Motor neuron (in vitro differentiated cells): ENCODE data around the gene POLA2. TPM values are rescaled to one million over a fixed set of nuclear protein-coding genes. Genes with fewer than 3 reads are reported as not detected.
"Not testable (repeated sequence)": the region's sequence is repeated elsewhere in the genome, so short reads cannot be mapped to it uniquely, and the experiment has no call there.

Experiments
- ATAC-seq, 8 experiments: fragments of 200-7000 bp; cut with Tn5 transposase; replicated peaks in 6 of 8; 2 replicates each; pipeline ENCODE4 v1.8.0; 2021; ENCODE audit warnings: mild to moderate bottlenecking in 8 of 8, moderate library complexity in 8 of 8
- H3K27ac ChIP-seq, 2 donors: fragments of 250-450 bp; sonication (Bioruptor Pico); 2 replicates each; pipeline ENCODE4 v1.9.0; 2021; ENCODE audit warnings: antibody characterized with exemption in 2 of 2, mild to moderate bottlenecking in 2 of 2, moderate library complexity in 1 of 2
- H3K4me1 ChIP-seq, 2 donors: fragments of 250-450 bp; sonication (Bioruptor Pico); replicated peaks in 1 of 2; 2 replicates each; pipeline ENCODE4 v1.6.1; 2021; ENCODE audit warnings: antibody characterized with exemption in 2 of 2, mild to moderate bottlenecking in 2 of 2, moderate library complexity in 1 of 2
- H3K4me3 ChIP-seq, 5 donors: fragments of 250-450 bp; sonication (Bioruptor Pico); 2 replicates each; pipeline ENCODE4 v1.9.0; 2021; ENCODE audit warnings: antibody characterized with exemption in 5 of 5, mild to moderate bottlenecking in 5 of 5, moderate library complexity in 4 of 5
- WGBS, 10 experiments: fragments of 450-650 bp; shearing (Covaris generic); methylation state at CpG; one replicate each; pipeline ENCODE4 v1.0.0; 2022; 5-methylcytosine and 5-hydroxymethylcytosine counted together
- in situ Hi-C, 9 experiments: fragments of 400-800 bp; cut with MboI; loops; one replicate each; pipeline ENCODE4 v1.15.0; 2021; ENCODE audit warnings: low sequenced_read_pairs in 9 of 9, low pct_unique_long_range_greater_than_20kb in 2 of 9; ENCODE audit not compliant: unreplicated experiment in 9 of 9
- total RNA-seq, 8 experiments: library from RNA; unstranded; fragments of 300-600 nt; gene quantifications; 2 replicates each; pipeline versions ENCODE4 v1.2.3 to v1.2.4, GENCODE V29; 2022

Gene POLA2
- total RNA-seq, 8 experiments from 2014 or later, result 2.9 to 22.0 (median 6.0) TPM

DNA sequence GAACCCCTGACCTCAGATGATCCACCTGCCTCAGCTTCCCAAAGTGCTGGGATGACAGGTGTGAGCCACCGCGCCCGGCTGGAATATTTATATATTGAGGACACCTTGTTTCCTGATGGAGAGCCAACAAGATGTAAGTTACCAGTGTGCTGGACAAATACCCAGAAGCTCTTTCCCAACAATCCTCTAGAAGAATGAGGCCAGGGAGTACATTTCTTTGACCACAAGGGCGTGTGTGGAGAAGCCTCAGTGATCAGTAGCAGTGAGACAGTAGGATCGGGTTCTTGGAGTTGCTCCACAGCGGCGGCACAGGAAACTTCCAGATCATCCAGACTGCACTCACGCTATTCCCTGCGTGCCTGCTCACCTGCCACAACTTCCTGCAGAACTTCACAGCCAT lies 10.3 kb upstream of the POLA2 start:
- no peak for ATAC-seq
- 74 to 100% (median 90%) methylated on average over 2 to 8 of the region's 9 CpGs; no CpG with 5 or more reads in 5 of the 10 experiments for WGBS, 10 experiments
- in situ Hi-C loops, result no loop called here
- Histone ChIP-seq H3K4me1 (no peaks in the 10 kb centered on the region), H3K27ac (no peak overlapping the region), H3K4me3 (no peak overlapping the region)

DNA sequence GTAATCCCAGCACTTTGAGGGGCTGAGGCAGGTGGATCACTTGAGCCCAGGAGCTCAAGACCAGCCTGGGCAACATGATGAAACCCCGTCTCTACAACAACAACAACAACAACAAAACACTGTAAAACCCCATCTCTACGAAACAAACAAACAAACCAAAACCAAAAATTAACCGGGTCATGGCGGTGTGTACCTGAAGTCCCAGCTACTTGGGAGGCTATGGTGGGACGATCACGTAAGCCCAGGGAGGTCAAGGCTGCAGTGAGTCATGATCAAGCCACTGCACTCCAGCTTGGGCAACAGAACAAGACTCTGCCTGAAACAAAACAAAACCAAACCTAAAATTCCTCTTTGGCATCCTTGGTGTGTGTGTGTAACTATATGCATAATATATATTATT lies 7.0 kb upstream of the POLA2 start:
- 60 to 92% (median 81%) methylated on average over 1 to 6 of the region's 6 CpGs; no CpG with 5 or more reads in 4 of the 10 experiments for WGBS, 10 experiments
- H3K27ac ChIP-seq, result no peak overlapping the region
- ATAC-seq, result no peak
- in situ Hi-C loops, result no loop called here
- no peak overlapping the region for H3K4me3 ChIP-seq
- no peaks in the 10 kb centered on the region for H3K4me1 ChIP-seq

DNA sequence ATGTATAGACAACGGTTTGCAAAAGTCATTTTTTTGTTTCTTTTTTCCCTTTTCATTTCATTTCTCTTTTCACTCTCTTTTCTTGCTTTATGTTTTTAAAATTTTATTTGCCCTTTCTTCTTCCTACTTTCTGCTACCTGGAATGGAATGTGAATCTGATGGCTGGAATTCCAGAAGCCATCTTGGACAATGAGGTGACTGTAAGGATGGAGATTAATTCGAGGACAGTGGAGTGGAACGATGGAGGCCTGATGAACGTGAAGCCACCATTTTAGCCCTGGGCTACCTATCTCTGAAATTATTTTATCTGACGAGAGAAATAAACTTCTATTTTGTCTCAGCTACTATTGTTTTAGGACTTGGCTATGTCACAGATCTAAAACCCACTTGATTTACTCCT lies 2.8 kb upstream of the POLA2 start:
- Histone ChIP-seq H3K27ac (no peak overlapping the region), H3K4me1 (peaks cover 4 to 8% of the 10 kb centered on the region in 2 donors), H3K4me3 (no peak overlapping the region)
- WGBS, 10 experiments, result 37 to 100% (median 70%) methylated on average over 1 to 5 of the region's 5 CpGs; no CpG with 5 or more reads in 1 of the 10 experiments
- ATAC-seq, result no peak
- in situ Hi-C loops, result no loop called here

DNA sequence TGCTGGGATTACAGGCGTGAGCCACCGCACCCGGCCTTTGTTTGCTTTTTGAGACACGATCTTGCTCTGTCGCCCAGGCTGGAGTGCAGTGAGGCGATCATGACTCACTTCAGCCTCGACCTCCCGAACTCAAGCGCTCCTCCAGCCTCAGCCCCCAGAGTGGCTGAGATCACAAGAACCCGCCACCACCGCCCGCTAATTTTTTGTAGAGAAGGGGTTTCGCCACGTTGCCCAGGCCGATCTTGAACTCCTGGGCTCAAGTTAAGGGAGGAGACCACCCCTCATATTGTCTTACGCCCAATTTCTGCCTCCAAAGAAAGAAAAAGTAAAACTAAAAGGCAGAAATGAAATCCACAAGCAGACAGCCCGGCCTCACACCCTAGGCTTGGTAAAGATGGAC lies 1.5 kb upstream of the POLA2 start:
- no peak for ATAC-seq
- Histone ChIP-seq H3K4me1 (peaks cover 4 to 8% of the 10 kb centered on the region in 2 donors), H3K4me3 (no peak overlapping the region), H3K27ac (no peak overlapping the region)
- in situ Hi-C loops, result no loop called here
- 80 to 100% (median 100%) methylated on average over 1 to 9 of the region's 17 CpGs; no CpG with 5 or more reads in 5 of the 10 experiments for WGBS, 10 experiments

DNA sequence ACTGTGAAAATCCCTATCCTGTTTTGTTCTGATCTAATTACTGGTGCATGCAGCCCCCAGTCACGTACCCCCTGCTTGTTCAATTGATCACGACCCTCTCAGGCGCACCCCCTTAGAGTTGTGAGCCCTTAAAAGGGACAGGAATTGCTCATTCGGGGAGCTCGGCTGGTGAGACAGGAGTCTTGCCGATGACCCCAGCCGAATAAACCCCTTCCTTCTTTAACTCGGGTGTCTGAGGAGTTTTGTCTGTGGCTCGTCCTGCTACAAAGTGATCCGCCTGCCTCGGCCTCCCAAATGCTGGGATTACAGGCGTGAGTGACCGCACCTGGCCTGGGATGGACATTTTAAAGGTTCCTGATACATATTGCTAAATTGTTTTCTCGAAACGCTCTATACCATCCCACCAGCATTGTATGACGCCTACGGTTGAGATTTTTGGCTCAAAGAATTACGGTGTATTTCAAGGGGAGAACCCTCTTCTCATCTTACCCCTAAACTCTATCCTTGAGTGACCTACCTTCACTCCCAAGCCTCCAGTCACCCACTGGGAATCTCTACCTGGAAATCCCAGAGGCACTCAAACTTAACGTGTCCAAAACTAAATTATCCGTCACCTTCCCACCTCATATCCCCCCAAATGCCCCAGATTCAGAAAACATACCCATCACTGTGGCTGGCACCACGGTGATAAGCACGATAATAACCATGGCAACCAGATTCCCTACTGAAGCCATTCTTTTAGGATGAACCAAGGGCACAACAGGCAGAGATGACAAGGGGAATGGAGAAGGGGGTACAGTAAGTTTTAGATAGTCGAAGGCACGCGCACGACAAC lies 789 bp upstream of the POLA2 start:
- in situ Hi-C loops, result no loop called here
- H3K4me1 ChIP-seq, result peaks cover 4 to 8% of the 10 kb centered on the region in 2 donors
- H3K4me3 ChIP-seq, result peak overlapping the region; percentile 50 to 83 (median 69)
- 48 to 97% (median 70%) methylated on average over 2 to 21 of the region's 26 CpGs for WGBS, 10 experiments
- peak in 7 of 8 experiments; percentile 17 to 47 (median 30) for ATAC-seq
- peak overlapping the region in 1 of 2 donors; percentile 66 for H3K27ac ChIP-seq

DNA sequence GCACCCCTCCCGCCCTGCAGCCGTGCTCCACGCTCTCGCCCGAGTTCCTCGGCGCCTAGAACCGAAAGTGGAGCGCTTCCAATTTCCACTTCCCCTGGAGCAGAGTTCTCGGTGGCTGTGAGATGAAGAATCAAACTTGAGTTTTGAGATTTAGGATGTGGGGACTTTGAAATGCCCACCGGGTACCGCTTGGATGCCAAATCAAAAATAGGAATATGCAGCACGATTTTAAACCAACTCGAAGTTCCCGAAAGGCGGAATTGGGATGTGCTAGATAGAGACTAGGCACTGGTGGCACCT lies 569 bp downstream of the POLA2 start:
- in situ Hi-C loops, result no loop called here
- peak overlapping the region in 1 of 2 donors; percentile 47 for H3K27ac ChIP-seq

DNA sequence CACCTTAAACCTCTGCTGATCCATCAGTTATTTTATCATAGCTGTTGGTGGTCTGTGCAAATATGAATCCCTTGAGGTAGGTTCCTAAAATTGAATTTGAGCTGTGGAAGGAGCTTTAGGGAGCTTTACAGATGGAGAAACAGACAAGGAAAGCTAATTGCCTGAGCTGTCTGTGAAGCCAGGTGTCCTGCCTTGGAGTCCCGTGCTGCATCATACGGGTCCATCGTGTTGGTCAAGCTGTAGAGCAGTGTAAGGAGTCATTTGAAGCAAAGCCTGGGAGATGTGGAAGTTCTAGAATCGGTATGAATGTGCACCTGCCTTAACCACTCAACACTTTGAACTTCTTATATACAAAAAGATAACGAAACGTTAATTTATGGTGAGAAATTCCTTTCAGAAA lies 1.0 kb downstream of the POLA2 start:
- no peak for ATAC-seq
- Histone ChIP-seq H3K27ac (no peak overlapping the region), H3K4me3 (peak overlapping the region; percentile 50 to 83 (median 69)), H3K4me1 (peaks cover 4 to 8% of the 10 kb centered on the region in 2 donors)
- 14 to 93% (median 29%) methylated on average over 2 to 6 of the region's 6 CpGs; no CpG with 5 or more reads in 1 of the 10 experiments for WGBS, 10 experiments
- in situ Hi-C loops, result no loop called here

More for the DNA sequence above, 569 bp downstream of the POLA2 start:
- WGBS, 10 experiments, result 0 to 10% (median 0%) methylated on average over 1 to 10 of the region's 16 CpGs; no CpG with 5 or more reads in 5 of the 10 experiments
- Histone ChIP-seq H3K4me3 (peak overlapping the region; percentile 50 to 83 (median 69)), H3K4me1 (peaks cover 4 to 8% of the 10 kb centered on the region in 2 donors)
- no peak for ATAC-seq

DNA sequence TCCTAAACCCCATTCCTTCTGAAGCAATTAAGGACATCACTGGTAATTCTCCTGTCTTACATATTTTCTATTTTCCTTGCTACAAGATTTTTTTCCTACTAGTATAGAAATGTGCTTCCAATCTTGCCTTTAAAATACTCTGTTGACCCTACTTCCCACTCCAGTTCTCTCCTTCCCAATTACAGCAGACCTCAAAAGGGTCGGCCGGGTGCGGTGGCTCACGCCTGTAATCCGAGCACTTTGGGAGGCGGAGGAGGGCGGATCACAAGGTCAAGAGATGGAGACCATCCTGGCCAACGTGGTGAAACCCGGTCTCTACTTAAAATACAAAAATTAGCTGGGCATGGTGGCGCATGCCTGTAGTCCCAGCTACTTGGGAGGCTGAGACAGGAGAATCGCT lies 3.0 kb downstream of the POLA2 start:
- H3K4me1 ChIP-seq, ATAC-seq, H3K27ac ChIP-seq, H3K4me3 ChIP-seq, in situ Hi-C loops: not testable (repeated sequence)
- WGBS, 10 experiments, result 80 to 98% (median 88%) methylated on average over 1 to 8 of the region's 11 CpGs; no CpG with 5 or more reads in 5 of the 10 experiments

DNA sequence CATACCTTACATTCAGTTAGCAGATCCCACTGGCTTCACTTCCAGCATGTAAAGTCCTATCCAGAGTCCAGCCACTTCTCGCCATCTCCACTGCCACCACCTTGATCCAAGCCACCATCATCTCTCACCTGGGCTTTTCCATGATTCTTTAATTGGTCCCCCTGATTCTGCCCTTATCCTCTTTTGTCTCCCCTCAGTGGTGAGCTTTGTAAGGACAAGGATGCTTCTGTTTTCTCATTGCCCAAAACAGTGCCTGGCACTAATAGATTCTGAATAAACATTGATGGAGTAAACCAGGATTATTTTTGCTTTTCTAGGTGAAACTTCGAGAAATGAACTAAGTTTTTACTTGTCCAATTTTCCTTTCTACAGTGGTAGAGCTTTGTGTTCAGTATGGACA lies 4.4 kb downstream of the POLA2 start:
- Histone ChIP-seq H3K4me3 (no peak overlapping the region), H3K27ac (no peak overlapping the region), H3K4me1 (peaks cover under 1 to 3% of the 10 kb centered on the region in 2 donors)
- WGBS, 10 experiments, result 86 to 100% (median 95%) methylated on average over 1 to 2 of the region's 2 CpGs; no CpG with 5 or more reads in 4 of the 10 experiments
- in situ Hi-C loops, result no loop called here
- ATAC-seq, result no peak

DNA sequence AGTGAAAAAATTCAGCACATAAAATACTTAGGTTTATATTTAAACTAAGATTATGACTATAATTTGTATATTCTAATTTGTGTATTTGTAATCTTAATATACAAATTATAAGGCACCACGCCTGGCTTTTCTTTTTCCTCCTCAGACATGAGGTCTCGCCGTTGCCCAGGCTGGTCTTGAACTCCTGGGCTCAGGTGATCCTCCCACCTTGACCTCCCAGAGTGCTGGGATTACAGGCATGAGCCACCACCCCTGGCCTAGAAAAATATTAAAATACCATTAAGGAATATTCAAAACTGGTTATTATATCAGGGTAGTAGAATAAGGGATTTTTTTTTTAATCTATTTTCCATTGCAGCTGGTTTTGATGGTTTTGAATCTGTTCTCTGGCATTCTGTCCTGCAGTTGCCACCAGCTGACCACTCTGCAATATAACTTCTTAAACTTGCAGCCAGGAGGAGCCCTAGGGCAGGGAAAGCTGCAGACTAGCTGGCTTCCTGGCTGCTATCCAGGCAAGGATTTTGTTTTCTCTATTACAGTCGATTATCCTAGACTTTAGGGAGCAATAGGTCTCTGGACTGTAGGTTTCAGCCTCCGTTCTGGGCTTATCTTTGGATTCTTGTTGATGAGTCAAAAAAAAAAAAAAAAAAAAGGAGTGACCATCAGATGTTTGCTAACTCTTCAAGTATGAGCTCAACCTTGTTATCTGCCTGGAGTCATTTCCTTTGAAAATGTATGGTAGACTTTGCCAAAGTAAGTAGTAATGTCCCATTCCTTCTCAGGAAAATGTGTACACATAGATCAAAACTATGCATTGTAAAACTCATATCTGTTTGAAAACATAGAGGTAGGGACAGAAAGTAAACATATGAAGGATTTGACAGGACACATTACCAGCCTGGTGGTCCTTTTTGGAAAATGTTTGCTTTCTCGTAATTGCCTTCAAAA lies 13.2 kb downstream of the POLA2 start:
- peak; percentile 91 to 99 (median 96) for ATAC-seq
- Histone ChIP-seq H3K27ac (no peak overlapping the region), H3K4me3 (peak overlapping the region in 1 of 5 donors; percentile 4), H3K4me1 (no peaks in the 10 kb centered on the region)
- in situ Hi-C loops, result loop anchor here in 3 of 9 experiments (5.0 to 10.0 kb wide), 2 partner anchors 50 to 52 kb away; no protein-coding TSS in a partner anchor
- 19 to 71% (median 39%) methylated on average over 1 to 6 of the region's 6 CpGs; no CpG with 5 or more reads in 1 of the 10 experiments for WGBS, 10 experiments

DNA sequence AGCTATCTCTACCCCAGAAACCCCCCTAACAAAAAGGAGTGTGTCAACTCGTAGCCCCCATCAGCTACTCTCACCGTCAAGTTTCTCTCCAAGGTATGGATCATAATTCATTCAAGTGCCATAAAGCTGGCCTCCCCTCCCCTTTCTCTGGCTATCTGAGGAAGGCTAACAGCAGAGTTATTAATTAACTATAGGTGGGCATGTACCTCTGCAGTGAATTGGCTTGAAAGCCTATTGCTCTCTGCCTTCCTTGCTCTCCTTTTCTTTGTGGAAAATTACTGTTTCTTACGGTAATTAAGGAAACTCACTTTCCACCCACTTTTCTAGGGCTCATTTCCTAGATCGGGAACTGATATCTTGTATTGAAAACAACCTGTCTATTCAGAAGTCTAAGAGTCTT lies 14.1 kb downstream of the POLA2 start:
- Histone ChIP-seq H3K27ac (no peak overlapping the region), H3K4me3 (no peak overlapping the region), H3K4me1 (no peaks in the 10 kb centered on the region)
- 72 to 100% (median 85%) methylated on average over 2 to 4 of the region's 4 CpGs; no CpG with 5 or more reads in 1 of the 10 experiments for WGBS, 10 experiments
- no peak for ATAC-seq
- in situ Hi-C loops, result loop anchor here in 2 of 9 experiments (10.0 kb wide), 1 partner anchor 49 kb away; no protein-coding TSS in a partner anchor

DNA sequence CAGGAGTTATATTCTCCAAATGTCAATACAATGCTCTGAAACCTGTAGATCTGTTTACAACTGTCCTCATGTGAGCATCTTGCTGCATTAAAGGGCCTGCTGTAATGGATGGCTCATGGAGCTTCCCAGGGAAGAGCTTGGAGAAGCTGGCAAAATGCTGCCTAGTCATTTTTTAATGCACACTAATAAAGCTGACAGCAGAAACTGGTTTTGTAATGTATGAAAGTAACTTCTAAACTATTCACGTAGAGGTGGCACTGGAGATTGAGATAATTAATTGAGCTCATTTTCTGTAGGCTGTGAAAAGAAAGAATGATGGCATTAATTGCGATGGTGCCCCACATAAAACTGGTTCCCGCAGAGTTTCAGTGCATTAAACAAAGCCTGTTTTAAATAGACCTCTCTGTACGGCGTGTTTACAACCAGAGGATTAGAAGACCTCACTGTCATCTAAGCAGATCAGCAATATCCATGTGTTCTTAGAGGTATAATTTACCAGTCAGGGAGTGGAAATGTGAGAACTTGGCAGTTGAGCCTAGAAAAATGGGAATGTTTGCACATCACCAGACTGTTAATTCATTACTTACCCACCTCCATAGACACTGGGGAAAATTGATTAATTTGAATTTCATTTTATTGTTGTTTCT lies 16.0 kb downstream of the POLA2 start:
- no peak for ATAC-seq
- Histone ChIP-seq H3K4me3 (no peak overlapping the region), H3K27ac (no peak overlapping the region), H3K4me1 (no peaks in the 10 kb centered on the region)
- in situ Hi-C loops, result loop anchor here in 2 of 9 experiments (10.0 kb wide), 1 partner anchor 47 kb away; no protein-coding TSS in a partner anchor
- WGBS, 10 experiments, result 83 to 100% (median 97%) methylated on average over 1 to 5 of the region's 5 CpGs
